GF-D8 (cell line): ENCODE measurements around the gene P3H2.

ENCODE experiments used
- DNase-seq: peaks from one replicate; lab custom pipeline; 2025; lab: John Stamatoyannopoulos, UW

Gene P3H2

GRCh38 chr3:190124067-190124466 is 3.4 kb upstream of the P3H2 start:
- DNase-seq = no peak

GRCh38 chr3:190122198-190122771 is 1.6 kb upstream of the P3H2 start:
- DNase-seq = no peak

DNA sequence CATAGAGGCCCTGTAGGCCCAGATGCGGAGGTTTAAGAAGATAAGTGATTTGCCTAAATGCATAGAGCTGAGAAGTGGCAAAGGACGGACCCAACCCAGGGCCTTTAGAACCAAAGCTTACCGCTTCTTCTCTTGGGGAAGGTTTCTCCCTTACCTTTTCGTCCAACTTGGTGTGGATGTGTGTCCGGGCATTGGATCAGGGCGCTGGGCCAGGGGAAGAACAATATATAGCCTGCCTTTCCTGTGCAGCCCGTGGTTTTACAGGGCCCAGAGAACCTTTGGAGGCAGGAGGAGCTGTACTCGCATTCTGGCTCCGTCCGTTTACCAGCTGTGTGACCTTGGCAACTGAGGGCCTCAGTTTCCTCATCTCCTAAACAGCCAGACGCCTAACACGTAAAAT is 686 bp upstream of the P3H2 start:
- no peak for DNase-seq

GRCh38 chr3:190121061-190121377 is 322 bp upstream of the P3H2 start:
- DNase-seq = no peak

DNA sequence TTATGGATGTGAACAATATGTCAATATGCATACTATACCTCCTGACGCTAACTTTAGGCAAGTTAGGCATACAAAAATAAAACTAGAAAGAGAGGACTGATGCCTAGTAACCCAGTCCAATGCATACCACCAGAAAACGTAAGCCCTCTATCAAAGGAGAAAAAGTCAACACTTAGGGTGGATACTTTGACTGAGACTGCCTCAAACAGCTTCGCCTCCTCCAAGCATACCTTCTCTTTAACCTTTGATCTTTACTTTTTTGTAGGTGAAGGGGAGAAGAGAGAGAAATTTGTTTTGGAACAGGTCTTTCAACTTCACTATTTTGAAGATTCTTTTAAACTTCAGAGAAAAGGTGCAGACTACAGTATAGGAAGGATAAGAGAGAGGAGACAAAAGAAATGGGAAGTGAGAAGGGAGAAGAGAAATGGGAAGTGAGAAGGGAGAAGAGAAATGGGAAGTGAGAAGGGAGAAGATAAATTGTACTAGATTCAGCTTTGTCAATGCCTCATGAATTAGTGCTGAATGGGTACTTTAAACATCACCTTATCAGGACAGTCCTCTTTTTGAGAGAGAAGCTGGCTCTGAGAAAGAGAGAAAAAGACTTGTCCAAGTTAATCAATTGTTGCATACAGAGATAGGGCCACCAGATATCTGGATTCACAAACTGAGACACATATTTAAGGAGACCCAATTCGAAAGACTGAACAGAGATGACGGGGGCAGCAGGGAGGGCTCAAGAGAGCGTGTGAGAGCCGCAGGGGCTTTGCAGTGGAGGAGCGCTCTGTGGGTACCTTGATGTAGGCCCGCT is 1.0 kb downstream of the P3H2 start:
- no peak for DNase-seq

DNA sequence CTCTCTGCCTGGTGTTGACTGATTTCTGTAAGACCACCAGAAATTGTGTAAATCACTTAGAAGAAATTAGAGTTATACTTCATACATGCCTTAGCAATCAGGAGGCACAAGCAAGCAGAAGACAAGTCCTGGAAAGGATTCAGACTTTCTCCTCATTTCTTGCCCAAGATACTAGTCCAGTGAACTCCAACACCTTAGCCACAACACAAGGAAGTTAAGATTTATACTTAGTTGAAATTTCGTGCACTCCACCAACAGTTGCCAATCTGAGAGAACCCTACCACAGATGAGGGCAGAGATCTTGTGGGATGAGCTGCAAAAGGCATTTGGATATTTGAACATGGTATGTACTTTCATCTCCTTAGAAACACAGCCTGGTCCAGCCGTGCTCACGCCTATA is 2.3 kb downstream of the P3H2 start:
- no peak for DNase-seq

- DNase-seq = no peak
Measured at GRCh38 chr3:190117981-190118380, 2.7 kb downstream of the P3H2 start.

- DNase-seq = no peak
Measured at GRCh38 chr3:190116551-190117067, 4.1 kb downstream of the P3H2 start.

DNA sequence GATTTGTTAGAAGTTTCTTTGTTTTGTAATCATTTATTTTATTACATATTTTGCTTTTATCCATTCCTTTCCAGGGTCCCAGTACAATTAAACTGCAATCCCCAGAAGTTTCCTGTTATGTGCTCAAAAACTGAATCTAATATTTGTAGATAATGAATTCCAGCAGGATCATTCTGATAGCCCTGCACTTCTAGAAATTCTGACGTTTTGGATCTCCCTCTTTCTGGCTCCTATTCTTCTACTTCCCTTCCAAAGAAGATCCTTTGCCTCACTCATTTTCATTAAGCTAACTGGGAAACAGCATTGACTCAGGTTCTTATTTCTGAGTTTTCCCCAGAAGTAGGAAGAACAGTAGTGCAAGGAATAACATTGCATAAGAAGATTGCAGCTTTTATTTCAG is 9.9 kb downstream of the P3H2 start:
- DNase-seq = no peak

DNA sequence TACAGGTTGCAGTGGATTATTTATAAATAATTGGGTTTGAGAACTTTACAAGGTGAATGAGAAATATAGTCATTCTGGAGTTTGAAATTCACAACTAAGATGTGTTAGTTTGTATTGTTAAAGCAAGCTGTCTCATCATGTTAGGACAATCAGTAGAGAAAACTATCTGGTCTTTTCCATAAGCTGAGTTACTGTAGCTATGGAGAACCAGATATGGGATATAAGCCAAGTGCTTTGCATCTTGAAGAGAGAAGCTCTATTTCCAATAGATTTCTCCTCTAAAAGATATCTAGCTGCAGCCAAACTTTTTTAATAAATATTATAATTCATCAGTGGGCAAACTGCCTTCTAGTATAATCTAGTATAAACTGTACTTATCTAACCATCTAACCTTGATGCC is 11.3 kb downstream of the P3H2 start:
- no peak for DNase-seq

DNA sequence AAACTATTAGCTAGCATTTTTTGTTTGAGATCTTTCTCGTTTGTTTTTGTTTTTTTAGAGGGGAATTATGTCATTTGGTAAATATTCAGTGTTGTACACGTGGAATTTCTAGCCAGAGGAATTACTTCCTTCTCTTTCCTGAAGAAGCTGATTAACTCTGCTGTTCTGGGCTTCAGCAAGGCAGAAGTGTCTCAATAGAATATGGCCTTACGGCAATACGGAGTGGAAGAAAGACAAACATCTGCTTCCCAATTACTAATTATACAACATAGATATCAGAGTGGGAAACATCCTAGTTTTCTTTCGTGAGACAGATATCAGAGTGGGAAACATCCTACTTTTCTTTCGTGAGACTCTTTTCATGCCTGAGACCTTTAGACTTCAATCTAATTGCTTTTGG is 11.9 kb downstream of the P3H2 start:
- no peak for DNase-seq

- DNase-seq = no peak
Measured at GRCh38 chr3:190105876-190106275, 14.8 kb downstream of the P3H2 start.

DNA sequence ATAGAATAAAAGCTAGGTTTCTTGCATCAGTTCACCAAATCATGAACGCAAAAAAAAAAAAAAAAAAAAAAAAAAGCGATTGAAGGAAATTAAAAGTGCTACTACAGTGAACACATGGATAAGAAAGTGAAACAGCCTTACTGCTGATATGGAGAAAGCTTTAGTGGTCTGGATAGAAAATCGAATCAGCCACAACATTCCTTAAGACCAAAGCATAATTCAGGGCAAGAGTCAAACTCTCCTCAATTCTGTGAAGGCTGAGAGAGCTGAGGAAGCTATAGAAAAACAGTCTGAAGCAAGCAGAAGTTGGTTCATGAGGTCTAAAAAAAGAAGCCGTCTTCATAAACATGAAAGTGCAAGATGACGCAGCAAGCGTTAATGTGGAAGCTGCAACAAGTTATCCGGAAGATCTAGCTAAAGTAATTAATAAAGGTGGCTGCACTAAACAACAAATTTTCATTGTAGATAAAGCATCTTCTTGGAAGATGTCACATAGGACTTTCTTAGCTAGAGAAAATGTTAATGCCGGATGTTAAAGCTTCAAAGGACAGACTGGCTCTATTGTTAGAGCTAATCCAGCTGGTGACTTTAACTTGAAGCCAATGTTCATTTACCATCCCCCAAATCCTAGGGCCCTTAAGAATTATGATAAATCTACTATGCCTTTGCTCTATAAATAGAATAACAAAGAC is 19.2 kb downstream of the P3H2 start:
- no peak for DNase-seq

DNA sequence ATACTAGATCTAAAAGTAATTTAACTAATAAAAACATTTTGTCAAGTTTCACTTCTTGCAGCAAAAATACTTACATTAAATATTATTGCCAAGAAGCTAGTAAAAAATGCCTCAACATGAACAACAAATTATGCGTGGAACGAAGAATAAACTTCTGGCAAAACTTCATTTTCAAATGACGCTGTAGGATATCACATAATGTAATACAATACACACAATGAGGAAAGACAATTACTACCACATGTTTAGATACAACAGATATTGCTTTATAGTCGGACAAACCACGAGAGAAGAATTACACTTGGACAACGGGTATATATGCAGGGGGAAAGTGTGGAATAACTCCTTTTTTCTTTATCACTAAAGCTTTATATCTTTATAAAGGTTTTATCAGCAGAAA is 21.6 kb downstream of the P3H2 start:
- no peak for DNase-seq

DNA sequence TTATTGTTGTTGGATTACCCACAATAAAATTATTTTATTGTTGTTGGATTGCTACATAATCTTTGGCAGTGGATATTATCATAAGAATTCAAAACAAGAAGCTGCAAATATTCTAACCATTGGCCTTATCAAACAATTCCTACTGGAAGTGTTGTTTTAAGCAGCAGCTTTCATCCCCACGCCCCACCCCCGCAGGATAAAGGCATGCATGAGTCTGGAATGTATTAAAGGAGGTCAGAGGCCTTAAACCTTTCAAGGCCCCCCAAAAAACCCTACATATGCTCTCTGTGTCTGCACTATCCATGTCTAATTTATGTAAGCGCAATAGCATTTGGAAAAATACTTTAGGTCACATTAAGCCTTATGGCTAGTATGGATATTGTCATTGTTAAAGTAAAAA is 23.1 kb downstream of the P3H2 start:
- no peak for DNase-seq

- no peak for DNase-seq
Measured at GRCh38 chr3:190097025-190097424, 23.7 kb downstream of the P3H2 start.

DNA sequence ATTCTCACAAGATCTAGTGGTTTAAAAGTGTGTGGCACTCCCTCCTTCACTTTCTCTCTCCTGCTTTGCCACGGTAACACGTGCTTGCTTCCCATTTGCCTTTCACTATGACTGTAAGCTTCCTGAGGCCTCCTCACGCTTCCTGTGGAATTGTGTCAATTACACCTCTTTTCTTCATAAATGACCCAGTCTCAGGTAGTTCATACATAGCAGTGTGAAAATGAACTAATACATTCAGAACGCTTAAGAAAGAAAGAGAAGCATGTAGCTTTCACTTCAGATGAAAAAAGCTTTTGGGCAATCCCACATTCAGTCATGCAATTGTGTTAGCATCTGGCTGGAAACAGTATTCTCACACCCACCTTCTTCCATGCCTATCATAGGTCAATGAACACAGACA is 24.4 kb downstream of the P3H2 start:
- no peak for DNase-seq

- no peak for DNase-seq
Measured at GRCh38 chr3:190094160-190094718, 26.5 kb downstream of the P3H2 start.

DNA sequence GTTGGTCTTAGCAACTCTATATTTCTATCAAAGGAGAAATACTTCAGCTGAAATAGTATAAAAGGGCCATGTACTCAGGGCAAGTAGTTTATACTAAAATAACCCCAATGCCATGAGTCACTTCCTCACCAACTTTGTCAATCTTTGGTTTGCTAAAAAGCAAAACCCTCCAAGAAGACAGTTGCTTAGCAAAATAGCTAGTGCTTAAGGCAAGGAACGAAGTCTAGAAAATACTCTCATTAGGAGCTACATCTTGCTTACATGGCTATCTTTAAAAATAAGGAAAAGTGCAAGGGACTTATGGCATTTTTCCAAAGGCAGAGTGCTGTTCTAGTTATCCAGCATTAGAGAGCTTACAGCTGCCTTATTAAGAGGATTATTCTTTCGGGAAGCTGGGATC is 28.4 kb downstream of the P3H2 start:
- DNase-seq = no peak

- no peak for DNase-seq
Measured at GRCh38 chr3:190089711-190090110, 31.0 kb downstream of the P3H2 start.

DNA sequence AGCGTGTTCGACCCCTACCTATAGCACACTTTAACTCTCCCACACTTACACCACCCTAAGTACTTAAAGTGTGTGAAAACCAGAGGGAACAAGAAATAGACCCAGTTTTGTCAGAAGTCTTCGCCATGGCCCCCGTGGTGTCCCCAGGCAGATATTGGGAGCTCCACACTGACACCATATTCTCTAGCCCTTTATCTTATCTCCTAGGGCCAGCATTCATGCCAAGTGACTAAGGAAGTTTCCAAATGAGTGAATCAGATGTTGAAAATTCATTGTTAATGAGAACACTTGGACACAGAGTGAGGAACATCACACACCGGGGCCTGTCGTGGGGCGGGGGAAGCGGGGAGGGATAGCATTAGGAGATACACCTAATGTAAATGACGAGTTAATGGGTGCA is 31.8 kb downstream of the P3H2 start:
- no peak for DNase-seq

GRCh38 chr3:190086191-190086590 is 34.5 kb downstream of the P3H2 start:
- no peak for DNase-seq

DNA sequence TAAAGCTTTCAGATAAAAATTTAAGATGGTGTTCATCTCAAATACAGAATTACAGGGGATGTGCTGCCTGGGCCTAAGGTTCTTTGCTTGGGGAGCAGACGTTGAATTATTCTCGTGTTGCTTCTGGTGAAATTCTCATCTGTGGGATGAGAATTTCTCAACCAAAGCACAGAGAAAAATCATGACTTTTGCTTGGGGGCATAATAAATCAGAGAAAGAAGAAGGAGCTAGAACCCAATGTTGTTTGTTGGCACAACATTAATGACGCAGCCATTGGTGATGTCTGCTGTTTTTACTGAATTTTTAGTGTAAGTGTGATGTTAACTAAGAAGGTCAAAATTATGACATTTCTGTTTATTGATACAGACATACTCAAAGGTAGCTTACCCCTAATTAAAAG is 35.7 kb downstream of the P3H2 start:
- no peak for DNase-seq
